Activated gamma-delta T cell (primary cell): ENCODE results near the gene CACNG6.

ENCODE experiments used
- DNase-seq: peaks from one replicate; lab custom pipeline; 2025; lab: John Stamatoyannopoulos, UW

The CACNG6 gene

GRCh38 chr19:54045771-54046170, 54.3 kb downstream of the CACNG6 start:
- no peak for DNase-seq

GRCh38 chr19:54047616-54048015, 56.2 kb downstream of the CACNG6 start:
- no peak for DNase-seq
